VCaP (cell line): ENCODE measurements around the gene KRTAP9-6.

ENCODE experiments used
- H3K27ac ChIP-seq: fragments of 450-650 bp; 2 replicates; pipeline ENCODE4 v1.5.1; 2017
- CTCF ChIP-seq: fragments of 450-650 bp; conservative IDR thresholded peaks from 2 replicates; pipeline ENCODE4 v1.5.1; 2017; ENCODE audit warnings: mild to moderate bottlenecking, moderate library complexity

KRTAP9-6 gene

GRCh38 chr17:41298458-41299135 is 33.4 kb downstream of the KRTAP9-6 start:
- H3K27ac ChIP-seq = no peak overlapping the region

GRCh38 chr17:41301204-41301790 is 36.1 kb downstream of the KRTAP9-6 start:
- H3K27ac ChIP-seq = no peak overlapping the region
- no peak for TF ChIP-seq CTCF

More at GRCh38 chr17:41298458-41299135, 33.4 kb downstream of the KRTAP9-6 start:
- no peak for TF ChIP-seq CTCF

GRCh38 chr17:41301916-41302901 is 37.0 kb downstream of the KRTAP9-6 start, which contains the start of gene KRTAP29-1:
Gene KRTAP29-1 (minus strand): TSS chr17:41302851. CDS start chr17:41302851, 0 bp downstream.
- no peak within 1 kb of the TSS for H3K27ac ChIP-seq
- TF ChIP-seq CTCF = no peak

- TF ChIP-seq CTCF = no peak
- H3K27ac ChIP-seq = no peak overlapping the region
Measured at GRCh38 chr17:41302981-41303380, 37.8 kb downstream of the KRTAP9-6 start.

GRCh38 chr17:41304091-41304490 is 38.9 kb downstream of the KRTAP9-6 start:
- no peak overlapping the region for H3K27ac ChIP-seq
- TF ChIP-seq CTCF = no peak

GRCh38 chr17:41307647-41308046 is 42.5 kb downstream of the KRTAP9-6 start:
- no peak for TF ChIP-seq CTCF
- H3K27ac ChIP-seq = no peak overlapping the region

GRCh38 chr17:41308251-41308917 is 43.2 kb downstream of the KRTAP9-6 start:
- no peak for TF ChIP-seq CTCF
- no peak overlapping the region for H3K27ac ChIP-seq
